IMR-90 (cell line): Measurements from ENCODE around the gene AXIN2. TPM values are rescaled to one million over a fixed set of nuclear protein-coding genes. Genes with fewer than 3 reads are reported as not detected.
A peak's percentile ranks its signal among the peaks of the same experiment; 100 is the strongest.

Experiments
- ATAC-seq: fragments of 200-7000 bp; cut with Tn5 transposase; 2 replicates; pipeline ENCODE4 v1.9.1; 2020; ENCODE audit warnings: low read depth, mild to moderate bottlenecking, moderate library complexity
- BruUV-seq: library from RNA; stranded (reverse); fragments of 400-500 nt; replicated peaks from 2 replicates; lab custom pipeline; 2021; lab: Mats Ljungman, UMichigan
- CTCF ChIA-PET: fragments of 300-600 bp; formaldehyde crosslinking; extraction: SDS; loops from one replicate; lab custom pipeline; 2021; ENCODE audit warnings: antibody characterized with exemption; lab: Yijun Ruan, JAX
- POLR2A ChIA-PET: fragments of 300-600 bp; sonication (Branson Sonifier 250); formaldehyde crosslinking; loops from one replicate; lab custom pipeline; 2022; ENCODE audit warnings: antibody characterized with exemption; ENCODE audit not compliant: unreplicated experiment; lab: Charles Lee
- DNase-seq: peaks from one replicate; pipeline ENCODE4 v3.0.0; 2013
- H2AFZ ChIP-seq: replicated peaks from 2 replicates; pipeline ENCODE3; 2013; ENCODE audit warnings: low read length, mild to moderate bottlenecking; ENCODE audit not compliant: poor library complexity
- H2AK5ac ChIP-seq: 2 replicates; pipeline ENCODE4 v1.6.1; 2013; ENCODE audit warnings: low read depth, low read length, inconsistent platforms
- H2AK9ac ChIP-seq: replicated peaks from 2 replicates; pipeline ENCODE3; 2013; ENCODE audit warnings: mild to moderate bottlenecking, low read depth, low read length, moderate library complexity; ENCODE audit not compliant: poor library complexity
- H2BK120ac ChIP-seq: 2 replicates; pipeline ENCODE4 v1.6.1; 2013; ENCODE audit warnings: low read depth, low read length, inconsistent platforms
- H2BK15ac ChIP-seq: 3 replicates; pipeline ENCODE4 v1.6.1; 2013; ENCODE audit warnings: low read depth, low read length, inconsistent platforms
- H2BK20ac ChIP-seq: 2 replicates; pipeline ENCODE4 v1.6.1; 2013; ENCODE audit warnings: low read depth, mild to moderate bottlenecking, inconsistent platforms, low read length, moderate library complexity
- H2BK5ac ChIP-seq: 2 replicates; pipeline ENCODE4 v1.6.1; 2013; ENCODE audit warnings: mild to moderate bottlenecking, low read depth, low read length, inconsistent platforms; ENCODE audit not compliant: poor library complexity, severe bottlenecking
- H3K14ac ChIP-seq: replicated peaks from 2 replicates; pipeline ENCODE4 v1.6.1; 2013; ENCODE audit warnings: low read depth, low read length, inconsistent platforms
- H3K18ac ChIP-seq: 2 replicates; pipeline ENCODE4 v1.6.1; 2013; ENCODE audit warnings: low read depth, low read length, control low read depth
- H3K23ac ChIP-seq: 2 replicates; pipeline ENCODE4 v1.6.1; 2013; ENCODE audit warnings: low read depth, low read length, inconsistent platforms
- H3K27ac ChIP-seq: 2 replicates; pipeline ENCODE4 v1.5.1; 2013; ENCODE audit warnings: mild to moderate bottlenecking, control low read depth, low read length; ENCODE audit not compliant: insufficient read depth
- H3K27me3 ChIP-seq: 2 replicates; pipeline ENCODE4 v1.6.1; 2013; ENCODE audit warnings: low read length; ENCODE audit not compliant: control insufficient read depth, insufficient read depth
- H3K36me3 ChIP-seq: 2 replicates; pipeline ENCODE4 v1.6.1; 2013; ENCODE audit warnings: low read length, mixed read lengths; ENCODE audit not compliant: control insufficient read depth, insufficient read depth
- H3K4ac ChIP-seq: 2 replicates; pipeline ENCODE4 v1.6.1; 2013; ENCODE audit warnings: low read depth, low read length, inconsistent platforms
- H3K4me1 ChIP-seq: 2 replicates; pipeline ENCODE4 v1.6.1; 2013; ENCODE audit warnings: low read length, mixed read lengths; ENCODE audit not compliant: control insufficient read depth, insufficient read depth
- H3K4me2 ChIP-seq: 2 replicates; pipeline ENCODE4 v1.6.1; 2013; ENCODE audit warnings: low read depth, mild to moderate bottlenecking, control low read depth, low read length, moderate library complexity
- H3K4me3 ChIP-seq: 2 replicates; pipeline ENCODE4 v1.5.1; 2013; ENCODE audit warnings: low read depth, mild to moderate bottlenecking, control low read depth, low read length, moderate library complexity; ENCODE audit not compliant: insufficient read depth
- H3K56ac ChIP-seq: 2 replicates; pipeline ENCODE4 v1.6.1; 2013; ENCODE audit warnings: low read length, inconsistent platforms; ENCODE audit not compliant: insufficient read depth; ENCODE audit errors: extremely low read depth
- H3K79me1 ChIP-seq, 2 experiments: 2 replicates each; pipeline ENCODE4 v1.6.1; 2013; ENCODE audit warnings: low read length in 2 of 2, inconsistent platforms in 1 of 2, low read depth in 1 of 2
- H3K9ac ChIP-seq: 2 replicates; pipeline ENCODE4 v1.6.1; 2013; ENCODE audit warnings: low read depth, low read length, control low read depth
- H3K9me1 ChIP-seq: 2 replicates; pipeline ENCODE4 v1.6.1; 2013; ENCODE audit warnings: low read length, inconsistent platforms; ENCODE audit not compliant: insufficient read depth
- H3K9me3 ChIP-seq: 2 replicates; pipeline ENCODE4 v1.6.1; 2013; ENCODE audit warnings: low read length; ENCODE audit not compliant: control insufficient read depth, insufficient read depth
- H4K20me1 ChIP-seq: 2 replicates; pipeline ENCODE4 v1.6.1; 2013; ENCODE audit warnings: low read length, inconsistent platforms; ENCODE audit not compliant: insufficient read depth
- H4K5ac ChIP-seq: 2 replicates; pipeline ENCODE4 v1.6.1; 2013; ENCODE audit warnings: mild to moderate bottlenecking, low read depth, low read length, control low read depth
- H4K8ac ChIP-seq, 2 experiments: 2 replicates each; pipeline ENCODE4 v1.6.1; 2013; ENCODE audit warnings: low read depth in 2 of 2, low read length in 2 of 2, control low read depth in 1 of 2, inconsistent platforms in 1 of 2
- H4K91ac ChIP-seq: 2 replicates; pipeline ENCODE4 v1.6.1; 2013; ENCODE audit warnings: low read depth, low read length, inconsistent platforms; ENCODE audit not compliant: insufficient read depth
- CHD1 ChIP-seq: IDR thresholded peaks from 2 replicates; pipeline ENCODE4 v1.6.1; 2012; ENCODE audit warnings: low read depth, low read length, improper control_type of control experiment
- FOS ChIP-seq: fragments of 150-350 bp; IDR thresholded peaks from 2 replicates; pipeline ENCODE4 v1.6.1; 2016; ENCODE audit warnings: low read depth, low read length
- MAFK ChIP-seq: IDR thresholded peaks from 2 replicates; pipeline ENCODE4 v1.6.1; 2012; ENCODE audit warnings: low read depth, low read length, improper control_type of control experiment
- MAZ ChIP-seq: IDR thresholded peaks from 2 replicates; pipeline ENCODE4 v1.6.1; 2012; ENCODE audit warnings: low read depth, mild to moderate bottlenecking, low read length, improper control_type of control experiment, moderate library complexity, borderline replicate concordance
- NFE2L2 ChIP-seq: fragments of 150-350 bp; IDR thresholded peaks from 2 replicates; pipeline ENCODE4 v1.6.1; 2016; ENCODE audit warnings: low read depth, mild to moderate bottlenecking, low read length
- POLR2A ChIP-seq: IDR thresholded peaks from 2 replicates; pipeline ENCODE4 v1.6.1; 2012; ENCODE audit warnings: mild to moderate bottlenecking, low read depth, low read length
- RAD21 ChIP-seq: IDR thresholded peaks from 2 replicates; pipeline ENCODE4 v1.6.1; 2012; ENCODE audit warnings: low read length, improper control_type of control experiment
- WGBS, 2 experiments: methylation state at CpG; one replicate each; pipeline versions ENCODE4 v1.1.5 to v1.1.7; 2013; ENCODE audit warnings: missing lambda C conversion rate in 2 of 2; ENCODE audit not compliant: insufficient read length in 1 of 2; ENCODE audit errors: extremely low coverage in 2 of 2; 5-methylcytosine and 5-hydroxymethylcytosine counted together
- dilution Hi-C: fragments of 300-500 bp; cut with HindIII; formaldehyde crosslinking; loops from one replicate; pipeline ENCODE4 v1.14.3; 2018; ENCODE audit warnings: low sequenced_read_pairs; ENCODE audit not compliant: unreplicated experiment
- in situ Hi-C: fragments of 300-500 bp; cut with MboI; formaldehyde crosslinking; loops from 3 replicates; pipeline ENCODE4 v1.14.3; 2019; ENCODE audit warnings: low sequenced_read_pairs, inconsistent platforms, mixed read lengths
- intact Hi-C: fragments of 100-400 bp; cut with micrococcal nuclease; formaldehyde crosslinking; loops from 2 replicates; pipeline ENCODE4 v1.10.0; 2022
- polyA plus RNA-seq, 3 experiments: library from polyadenylated mRNA; depleted of rRNA; stranded (reverse); fragments of >200 nt; gene quantifications; 2 replicates each; pipeline ENCODE4 v1.2.3, GENCODE V29; 2012; ENCODE audit warnings: low replicate concordance in 1 of 3
- total RNA-seq: library from RNA; depleted of rRNA; stranded (reverse); fragments of >200 nt; gene quantifications from 2 replicates; pipeline ENCODE4 v1.2.3, GENCODE V29; 2012

Gene AXIN2
- total and polyA plus RNA-seq, 2 of the 4 experiments (the other 2 are of a cell fraction), result 0.91 to 1.8 TPM

- H3K79me1 ChIP-seq, result 0 out of 4 replicates have a peak, but pooled peaks cover 0 to 3% of the 10 kb centered on the region in 2 experiments
- H3K9ac ChIP-seq, result no peak overlapping the region
- TF ChIP-seq POLR2A (no peak), MAFK (no peak), CHD1 (no peak), NFE2L2 (no peak), FOS (no peak), MAZ (no peak), RAD21 (no peak)
- H3K36me3 ChIP-seq, result peaks cover 9% of the 10 kb centered on the region; the same call in 1 of the 2 replicates
- no peak overlapping the region for H2BK20ac ChIP-seq
- H3K14ac ChIP-seq, result no peak overlapping the region
- H3K4me3 ChIP-seq, result no peak overlapping the region
- CTCF ChIA-PET, result no interaction called here
- DNase-seq (no peak), ATAC-seq (no peak)
- no peak overlapping the region for H2AK9ac ChIP-seq
- no peak overlapping the region for H3K27ac ChIP-seq
- no peak overlapping the region for H2BK120ac ChIP-seq
- H3K4me2 ChIP-seq, result no peak overlapping the region
- H3K27me3 ChIP-seq, result no peaks in the 10 kb centered on the region
- POLR2A ChIA-PET, result no interaction called here
- H3K4ac ChIP-seq, result no peak overlapping the region
- peak overlapping the region; percentile 14 for H2AFZ ChIP-seq
- no peak overlapping the region for H2AK5ac ChIP-seq
- H4K20me1 ChIP-seq, result 0 out of 2 replicates have a peak, but pooled peaks cover 7% of the 10 kb centered on the region
- intact Hi-C loops (no loop called here), in situ Hi-C loops (no loop called here), dilution Hi-C loops (no loop called here)
- no peak overlapping the region for H3K23ac ChIP-seq
- H3K18ac ChIP-seq, result no peak overlapping the region
- H3K9me3 ChIP-seq, result no peaks in the 10 kb centered on the region
- H3K9me1 ChIP-seq, result peaks cover 3% of the 10 kb centered on the region; the same call in 1 of the 2 replicates
- H2BK5ac ChIP-seq, result no peak overlapping the region
- no peak overlapping the region for H4K8ac ChIP-seq
- peaks cover 5% of the 10 kb centered on the region; the same call in 1 of the 2 replicates for H3K4me1 ChIP-seq
- no peak overlapping the region for H3K56ac ChIP-seq
- H4K5ac ChIP-seq, result no peak overlapping the region
- H4K91ac ChIP-seq, result no peak overlapping the region
- 83% methylated on average over 3 of the region's 4 CpGs; no CpG with 5 or more reads in 1 of the 2 experiments for WGBS, 2 experiments
- no TSS peak for BruUV-seq
- no peak overlapping the region for H2BK15ac ChIP-seq
These were observed 14.9 kb downstream of the AXIN2 start for GRCh38 chr17:65546579-65546978.
